IPS-11a (cell line): ENCODE results near the gene TRIM42.

Source experiments
- H3K4me3 ChIP-seq: one replicate; pipeline ENCODE4 v1.5.1; 2013; ENCODE audit warnings: low read depth, low read length, control low read depth

The TRIM42 gene

DNA sequence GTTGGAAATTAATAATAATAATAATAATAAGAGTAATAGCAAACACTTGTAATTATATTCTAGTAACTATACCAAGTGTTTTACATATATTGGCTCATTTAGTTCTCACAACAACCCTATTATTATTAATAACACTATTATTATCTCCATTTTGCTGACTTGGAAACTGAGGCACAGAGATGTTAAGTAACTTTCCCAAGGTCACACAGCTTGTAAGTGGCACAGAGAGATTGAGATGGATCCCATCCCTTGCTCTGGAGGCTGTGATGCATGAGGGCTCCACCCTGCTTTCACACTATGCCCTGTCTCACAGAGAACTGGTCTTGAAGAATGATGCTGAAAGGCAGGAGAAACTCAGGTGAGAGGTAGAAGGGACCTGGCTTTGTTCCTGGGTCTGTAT, 31.9 kb downstream of the TRIM42 start:
- H3K4me3 ChIP-seq, result no peak overlapping the region

DNA sequence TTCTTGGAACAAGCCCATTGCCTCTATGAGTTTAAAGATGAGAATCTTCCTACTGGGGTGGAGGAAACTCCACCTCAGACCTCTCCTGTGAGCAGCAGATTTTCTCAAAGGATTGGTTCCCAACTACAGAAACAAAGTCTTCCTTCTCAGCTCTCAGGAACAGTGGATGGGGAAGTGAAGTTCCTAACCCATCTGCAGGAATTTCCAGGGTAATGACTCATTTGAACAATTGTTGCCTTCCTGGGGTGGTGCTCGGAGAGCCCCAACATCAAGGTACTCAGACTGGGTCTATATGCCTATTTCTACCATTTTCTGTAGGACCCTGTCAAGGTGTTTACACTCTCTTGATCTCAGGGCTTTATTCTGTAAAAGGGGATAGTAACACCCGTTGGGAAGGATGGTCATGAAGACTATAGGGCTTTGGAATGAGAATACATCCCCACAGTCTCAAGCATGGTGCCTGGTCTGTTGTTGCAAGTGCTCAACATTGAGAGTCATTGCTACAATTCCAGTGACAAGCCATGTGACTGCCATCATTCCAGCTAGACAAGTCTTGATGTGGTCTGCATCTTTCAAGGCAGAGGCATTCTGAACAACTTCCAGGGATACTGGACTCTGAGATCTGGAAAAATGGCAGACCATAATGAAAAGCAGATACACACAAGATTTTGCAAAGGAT, 33.0 kb downstream of the TRIM42 start:
- H3K4me3 ChIP-seq, result no peak overlapping the region

DNA sequence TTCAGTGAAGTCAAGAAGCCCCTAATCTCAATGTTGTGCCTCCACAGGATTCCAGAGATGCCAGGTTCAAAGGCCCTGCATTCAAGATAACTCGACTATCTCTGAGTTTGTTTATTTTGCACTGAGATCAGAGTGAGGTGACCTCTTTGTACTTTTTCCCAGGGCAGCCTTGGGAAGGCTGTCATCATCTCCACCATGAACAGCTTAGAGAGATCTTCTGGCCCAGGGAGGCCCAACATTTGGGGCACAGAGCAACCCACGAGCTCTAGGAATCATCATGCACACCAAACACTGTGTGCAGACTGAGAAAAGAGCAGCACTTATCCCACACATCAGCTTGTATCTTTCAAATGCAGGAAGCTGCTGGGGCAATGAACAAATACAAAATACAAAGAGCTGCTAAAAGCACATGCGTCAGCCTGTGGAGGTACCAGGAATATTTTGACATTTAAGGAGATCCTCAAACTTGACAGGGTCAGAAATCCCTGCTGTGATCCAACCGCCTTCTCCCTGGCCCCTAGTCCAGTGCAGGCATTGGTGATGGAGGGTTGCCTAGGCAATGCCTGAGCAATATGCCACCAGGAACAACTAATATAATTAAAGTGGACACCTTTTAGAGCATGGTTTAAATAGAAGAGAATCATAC, 33.6 kb downstream of the TRIM42 start:
- no peak overlapping the region for H3K4me3 ChIP-seq

GRCh38 chr3:140712301-140712700, 34.4 kb downstream of the TRIM42 start:
- H3K4me3 ChIP-seq, result no peak overlapping the region

GRCh38 chr3:140715035-140715434, 37.2 kb downstream of the TRIM42 start:
- no peak overlapping the region for H3K4me3 ChIP-seq

DNA sequence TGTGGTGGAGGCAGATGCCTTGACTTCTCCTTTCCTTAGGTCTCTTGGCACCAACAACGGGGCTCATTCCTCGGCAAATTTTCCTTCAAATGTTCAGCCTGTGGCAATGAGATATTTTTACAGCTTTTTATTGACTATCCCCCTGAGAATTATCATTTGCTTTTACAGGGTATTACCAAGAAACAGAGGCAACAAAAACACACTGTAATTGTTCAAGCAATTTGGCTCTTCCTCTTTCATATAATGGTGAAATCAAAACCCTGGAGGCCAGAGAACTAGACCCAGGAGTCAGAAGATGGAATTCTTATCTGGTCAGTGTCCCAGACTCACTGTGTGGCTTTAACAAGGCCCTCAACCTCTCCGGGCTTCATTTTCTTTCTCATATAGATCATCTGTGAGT, 40.1 kb downstream of the TRIM42 start:
- H3K4me3 ChIP-seq, result no peak overlapping the region

GRCh38 chr3:140719841-140720614, 42.2 kb downstream of the TRIM42 start:
- H3K4me3 ChIP-seq, result no peak overlapping the region

DNA sequence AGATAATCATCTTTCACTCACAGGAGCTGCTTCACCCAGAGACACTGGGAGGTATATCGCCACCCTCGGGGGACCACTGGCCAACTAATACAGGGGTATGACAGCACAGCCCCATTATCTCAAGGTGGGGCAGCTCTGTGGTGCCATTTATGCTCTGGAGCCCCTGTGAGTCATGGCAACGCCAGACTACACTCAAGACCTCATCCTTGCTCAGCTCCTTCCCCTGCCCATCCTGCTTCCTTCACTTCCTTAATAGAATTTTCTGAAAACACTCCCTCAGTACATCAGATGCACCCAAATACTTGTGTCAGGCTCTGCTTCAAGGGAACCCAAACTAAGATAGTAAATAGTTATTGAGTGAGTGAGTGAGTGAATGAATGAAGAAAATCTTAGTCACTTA, 45.7 kb downstream of the TRIM42 start:
- no peak overlapping the region for H3K4me3 ChIP-seq

GRCh38 chr3:140724856-140725812, 47.3 kb downstream of the TRIM42 start:
- no peak overlapping the region for H3K4me3 ChIP-seq

DNA sequence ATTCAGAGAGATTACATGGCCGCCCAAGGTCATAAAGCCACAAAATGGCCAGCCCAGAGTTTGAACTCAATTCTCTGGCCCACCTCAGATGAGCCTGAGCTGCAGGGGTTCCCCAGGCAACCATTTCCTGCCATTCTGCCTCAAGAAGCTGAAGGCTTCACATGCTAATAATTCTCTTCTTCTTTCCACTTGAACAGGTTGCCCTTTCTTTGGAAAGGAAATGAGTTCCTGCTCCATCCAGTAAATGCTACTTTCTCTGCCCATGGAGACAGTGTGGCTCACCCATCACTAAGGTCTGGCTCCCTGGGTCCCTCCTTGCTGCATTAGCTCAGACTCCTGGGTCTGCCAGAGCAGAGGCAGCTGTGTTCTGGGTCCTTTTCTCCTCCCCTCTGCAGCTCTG, 48.2 kb downstream of the TRIM42 start:
- H3K4me3 ChIP-seq, result no peak overlapping the region

- H3K4me3 ChIP-seq, result no peak overlapping the region
These were observed 50.0 kb downstream of the TRIM42 start for GRCh38 chr3:140727886-140728285.

- H3K4me3 ChIP-seq, result no peak overlapping the region
These were observed 53.7 kb downstream of the TRIM42 start for GRCh38 chr3:140731440-140732119.

DNA sequence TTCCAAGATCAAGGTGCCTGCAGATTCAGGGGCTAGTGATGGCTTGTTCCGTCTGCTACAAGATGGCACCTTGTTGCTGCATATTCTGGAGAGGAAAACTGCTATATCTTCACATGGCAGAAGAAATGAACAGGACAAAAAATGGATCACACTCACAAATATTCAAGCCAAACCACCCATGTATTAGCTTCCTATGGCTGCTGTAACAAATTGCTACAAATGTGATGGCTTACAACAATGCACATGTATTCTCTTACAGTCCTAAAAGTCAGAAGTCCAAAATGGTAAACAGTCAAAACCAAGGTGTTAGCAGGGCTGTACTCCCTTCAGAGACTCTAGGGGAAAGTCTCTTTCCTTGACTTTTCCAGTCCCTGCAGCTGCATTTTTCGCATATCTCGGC, 55.8 kb downstream of the TRIM42 start:
- no peak overlapping the region for H3K4me3 ChIP-seq

DNA sequence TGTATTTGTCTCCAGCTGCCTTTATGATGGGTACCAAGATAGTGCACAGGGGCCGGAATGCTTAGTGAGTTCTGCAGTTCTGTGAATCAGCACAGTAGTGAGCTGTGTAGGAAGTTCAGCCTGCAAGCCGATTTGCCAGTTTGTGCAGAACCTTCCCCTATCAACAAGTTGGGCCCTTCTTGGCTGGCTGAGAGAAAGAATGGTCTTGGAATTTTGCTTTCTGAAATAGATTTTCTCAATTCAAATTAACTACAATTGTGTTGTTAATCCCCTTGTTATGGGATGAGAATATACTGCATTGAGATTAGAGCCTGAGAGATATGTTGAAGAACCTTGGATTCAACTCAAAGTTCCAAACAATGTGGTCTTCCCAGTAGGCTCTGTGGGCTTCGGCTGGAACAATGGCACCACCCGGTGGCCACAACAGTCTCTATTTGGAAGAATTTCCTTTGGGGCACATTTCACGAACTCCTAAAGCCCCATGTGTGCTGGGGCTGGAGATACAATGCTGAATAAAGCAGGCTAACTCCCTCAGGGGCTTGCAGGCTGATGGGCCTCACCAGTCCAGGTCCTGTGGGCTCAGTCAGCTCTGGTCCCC, 59.1 kb downstream of the TRIM42 start:
- no peak overlapping the region for H3K4me3 ChIP-seq

DNA sequence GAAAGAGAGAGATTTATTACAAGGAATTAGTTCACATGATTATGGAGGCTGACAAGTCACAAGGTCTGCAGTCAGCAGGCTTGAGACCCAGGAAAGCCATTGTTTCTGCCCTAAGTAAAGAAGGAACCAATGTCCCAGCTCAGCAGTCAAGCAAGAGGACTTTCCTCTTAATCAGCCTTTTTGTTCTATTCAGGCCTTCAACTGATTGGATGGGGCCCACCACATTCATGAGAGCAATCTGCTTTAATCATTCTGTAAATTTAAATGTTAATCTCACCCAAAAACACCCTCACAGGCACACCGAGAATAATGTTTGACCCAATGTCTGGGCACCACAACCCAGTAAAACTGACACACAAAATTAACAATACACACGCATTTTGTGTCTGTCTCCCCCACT, 64.3 kb downstream of the TRIM42 start:
- no peak overlapping the region for H3K4me3 ChIP-seq

DNA sequence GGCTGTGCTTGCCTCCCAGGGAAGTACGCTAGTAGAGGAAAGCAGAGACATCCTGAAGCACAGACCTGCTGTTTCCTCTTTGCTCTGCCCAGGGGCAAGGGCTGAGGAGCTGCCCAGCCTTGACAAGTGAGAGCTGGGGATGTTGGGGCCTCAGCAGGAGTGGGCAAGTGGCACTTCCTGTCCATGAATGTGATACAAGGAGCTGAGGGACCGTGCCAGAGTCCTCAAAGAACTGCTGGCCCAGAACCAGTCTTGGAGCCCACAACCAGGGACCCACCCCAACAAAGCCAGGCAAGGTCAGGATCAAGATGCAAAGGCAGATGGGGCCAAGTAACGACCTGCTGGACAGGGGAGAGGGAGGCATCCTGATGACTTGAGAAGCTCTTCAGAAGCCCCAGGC, 70.3 kb downstream of the TRIM42 start:
- no peak overlapping the region for H3K4me3 ChIP-seq

DNA sequence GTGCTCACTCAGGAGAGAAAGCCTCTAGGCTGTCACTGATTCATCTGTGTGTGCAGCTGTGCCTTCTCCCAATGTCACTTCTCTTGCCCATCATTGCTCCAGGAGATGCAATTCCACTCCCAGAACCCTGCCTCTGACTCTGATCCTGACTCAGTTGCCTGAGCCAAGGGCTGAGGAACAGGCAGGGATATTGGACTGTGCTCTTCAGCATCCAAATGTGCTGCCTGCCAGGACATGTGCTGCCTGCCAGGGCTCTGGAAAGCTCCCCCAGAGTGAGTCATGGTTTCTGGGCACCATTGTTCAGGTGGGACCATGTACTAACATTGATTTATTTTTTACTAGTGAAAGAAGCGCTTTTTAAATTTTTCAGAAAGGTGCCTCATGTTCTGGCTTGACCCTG, 71.0 kb downstream of the TRIM42 start:
- H3K4me3 ChIP-seq, result no peak overlapping the region
